SIG-M5 (cell line): Measurements from ENCODE around the gene ABCB9.

Source experiments
- DNase-seq: peaks from one replicate; lab custom pipeline; 2025; lab: John Stamatoyannopoulos, UW

The ABCB9 gene

GRCh38 chr12:122981587-122982476 is 15.6 kb upstream of the ABCB9 start:
- no peak for DNase-seq

GRCh38 chr12:122981036-122981471 is 14.8 kb upstream of the ABCB9 start:
- DNase-seq, result no peak

- DNase-seq, result peak; percentile 19
These were observed 14.1 kb upstream of the ABCB9 start, which contains the start of gene ARL6IP4 for GRCh38 chr12:122980183-122981035. Gene ARL6IP4, plus strand, starts transcription at chr12:122980681. Its CDS starts 459 bp downstream, at chr12:122981140.

- DNase-seq, result no peak
These were observed 13.6 kb upstream of the ABCB9 start for GRCh38 chr12:122979908-122980182.

- no peak for DNase-seq
These were observed 13.0 kb upstream of the ABCB9 start for GRCh38 chr12:122979001-122979907.

- no peak for DNase-seq
These were observed 12.3 kb upstream of the ABCB9 start for GRCh38 chr12:122978507-122978955.

- no peak for DNase-seq
These were observed 11.6 kb upstream of the ABCB9 start for GRCh38 chr12:122977655-122978392.

- no peak for DNase-seq
These were observed 10.9 kb upstream of the ABCB9 start for GRCh38 chr12:122977153-122977552.

- no peak for DNase-seq
These were observed 10.3 kb upstream of the ABCB9 start for GRCh38 chr12:122976648-122976975.

GRCh38 chr12:122975790-122976647 is 9.8 kb upstream of the ABCB9 start:
- DNase-seq, result no peak

- DNase-seq, result peak; percentile 62
These were observed 8.9 kb upstream of the ABCB9 start, which contains the start of gene OGFOD2 for GRCh38 chr12:122974892-122975789. Gene OGFOD2, plus strand, starts transcription at chr12:122975244. Its CDS starts 8 bp downstream, at chr12:122975252.

GRCh38 chr12:122974274-122974891 is 8.1 kb upstream of the ABCB9 start:
- peak; percentile 93 for DNase-seq

- DNase-seq, result no peak
These were observed 3.4 kb upstream of the ABCB9 start for GRCh38 chr12:122969676-122970075.

- no peak for DNase-seq
These were observed 1.8 kb upstream of the ABCB9 start for GRCh38 chr12:122968104-122968503.

GRCh38 chr12:122966743-122967550 is 684 bp upstream of the ABCB9 start:
- DNase-seq, result no peak

GRCh38 chr12:122965321-122965751 is 927 bp downstream of the ABCB9 start:
- no peak for DNase-seq

- DNase-seq, result no peak
These were observed 1.6 kb downstream of the ABCB9 start for GRCh38 chr12:122964439-122965257.
